HG02571 (cell line): ENCODE results near the gene TRIM64C.
"Not testable (repeated sequence)": the region's sequence is repeated elsewhere in the genome, so short reads cannot be mapped to it uniquely, and the experiment has no call there.

Source experiments
- ATAC-seq: cut with Tn5 transposase; IDR thresholded peaks from one replicate; pipeline ENCODE4 v1.9.1; 2021; ENCODE audit warnings: mild to moderate bottlenecking, moderate library complexity; ENCODE audit not compliant: unreplicated experiment

The TRIM64C gene, protein sequence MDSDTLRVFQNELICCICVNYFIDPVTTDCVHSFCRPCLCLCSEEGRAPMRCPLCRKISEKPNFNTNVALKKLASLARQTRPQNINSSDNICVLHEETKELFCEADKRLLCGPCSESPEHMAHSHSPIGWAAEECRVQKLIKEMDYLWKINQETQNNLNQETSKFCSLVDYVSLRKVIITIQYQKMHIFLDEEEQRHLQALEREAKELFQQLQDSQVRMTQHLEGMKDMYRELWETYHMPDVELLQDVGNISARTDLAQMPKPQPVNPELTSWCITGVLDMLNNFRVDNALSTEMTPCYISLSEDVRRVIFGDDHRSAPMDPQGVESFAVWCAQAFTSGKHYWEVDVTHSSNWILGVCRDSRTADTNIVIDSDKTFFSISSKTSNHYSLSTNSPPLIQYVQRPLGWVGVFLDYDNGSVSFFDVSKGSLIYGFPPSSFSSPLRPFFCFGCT

DNA sequence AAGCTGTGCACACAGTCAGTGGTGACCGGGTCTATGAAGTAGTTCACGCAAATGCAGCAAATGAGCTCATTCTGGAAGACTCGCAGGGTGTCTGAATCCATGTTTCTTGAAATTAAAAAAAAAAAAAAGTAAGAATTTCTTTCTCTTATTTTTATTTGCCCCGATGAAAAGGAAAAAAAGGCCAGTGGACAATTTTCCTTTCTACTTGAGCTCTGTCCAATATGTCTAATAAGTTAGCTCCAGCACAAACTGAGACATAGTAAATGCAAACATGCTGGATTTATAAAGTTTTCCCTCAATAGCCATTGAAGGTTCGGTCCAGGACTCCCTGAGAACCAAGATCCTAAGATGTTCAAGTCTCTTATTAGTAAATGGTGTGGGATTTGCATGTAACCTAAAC is at the start of gene TRIM64C:
TRIM64C (minus strand) TSS at position 101 of the 400 bp plus-strand sequence; CDS start at position 101, 0 bp downstream.
- ATAC-seq, result not testable (repeated sequence)

DNA sequence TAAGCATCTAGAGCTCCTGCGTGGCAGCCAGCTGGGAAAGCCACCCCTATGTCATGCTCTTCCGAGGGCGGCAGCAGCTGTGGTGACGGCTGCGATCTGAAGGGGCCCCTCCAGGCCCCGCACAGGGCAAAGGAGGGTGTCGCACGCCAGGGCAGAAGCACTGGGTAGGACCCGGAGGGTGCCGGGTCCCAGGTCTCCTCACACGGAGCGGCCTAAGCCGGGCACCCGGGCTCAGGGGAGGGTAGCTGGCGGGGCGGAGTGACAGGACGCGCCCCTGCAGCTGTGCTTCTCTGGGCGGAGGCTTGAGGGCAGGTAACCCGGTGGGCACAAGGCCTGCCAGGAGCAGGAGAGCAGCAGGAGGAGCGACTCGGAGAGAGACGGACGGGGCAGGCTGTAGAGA is 43.4 kb upstream of the TRIM64C start:
- ATAC-seq, result not testable (repeated sequence)

DNA sequence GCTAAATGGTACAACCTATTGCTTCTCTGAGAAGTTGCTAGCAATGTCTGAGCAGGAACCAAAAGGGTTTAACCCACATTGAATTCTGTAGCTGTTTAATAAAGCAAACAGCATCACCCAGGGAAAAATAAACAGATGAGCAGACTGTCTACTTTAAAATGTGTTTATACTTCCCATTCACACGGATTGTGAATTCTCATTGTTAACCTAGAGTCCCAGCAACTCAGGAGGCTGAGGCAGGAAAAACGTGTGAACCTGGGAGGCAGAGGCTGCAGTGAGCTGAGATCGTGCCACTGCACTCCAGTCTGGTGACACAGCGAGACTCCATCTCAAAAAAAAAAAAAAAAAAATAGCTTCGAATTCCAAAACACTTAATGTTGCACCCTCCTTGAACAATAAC is 11.0 kb upstream of the TRIM64C start:
- ATAC-seq, result not testable (repeated sequence)

DNA sequence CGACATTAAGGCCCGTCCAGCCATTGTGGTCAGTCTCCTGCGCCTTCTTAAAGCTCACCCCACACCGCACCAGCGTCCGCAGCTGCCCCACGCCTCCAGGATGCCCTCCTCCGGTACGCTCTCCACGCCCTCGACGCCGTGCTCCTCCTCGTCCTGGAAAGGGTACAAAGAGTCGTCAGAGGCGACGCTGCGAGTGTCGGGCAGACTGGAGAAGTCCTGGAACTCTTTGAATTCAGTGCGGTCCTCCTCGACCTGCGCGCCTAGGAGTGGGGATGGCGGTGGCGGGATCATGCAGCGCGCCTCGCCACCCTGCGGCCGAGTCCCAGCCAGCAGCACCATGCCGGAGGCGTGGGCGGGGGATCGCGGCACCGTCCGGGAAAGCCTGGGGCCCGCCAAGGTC is 9.1 kb downstream of the TRIM64C start:
- ATAC-seq, result not testable (repeated sequence)

DNA sequence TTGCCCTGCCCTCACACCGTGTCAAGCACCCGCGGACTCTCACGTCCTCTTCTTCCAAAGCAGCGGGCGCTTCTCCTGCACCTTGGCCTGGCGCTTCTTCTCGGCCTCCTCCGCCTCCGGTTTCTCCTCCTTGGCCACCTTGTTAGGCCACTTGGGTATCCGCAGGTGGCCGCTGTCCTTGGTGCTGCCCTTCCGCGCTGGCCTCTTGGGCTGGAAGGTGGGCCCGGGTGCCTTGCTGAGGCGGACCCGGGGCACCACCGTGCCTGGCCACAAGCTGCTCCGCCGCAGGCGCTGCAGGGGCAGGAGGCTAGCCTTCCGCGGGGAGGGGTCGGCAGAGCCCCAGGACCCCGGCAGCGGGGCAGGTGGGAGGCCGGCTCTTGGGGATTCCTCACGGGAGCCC is 10.7 kb downstream of the TRIM64C start:
- ATAC-seq, result not testable (repeated sequence)

DNA sequence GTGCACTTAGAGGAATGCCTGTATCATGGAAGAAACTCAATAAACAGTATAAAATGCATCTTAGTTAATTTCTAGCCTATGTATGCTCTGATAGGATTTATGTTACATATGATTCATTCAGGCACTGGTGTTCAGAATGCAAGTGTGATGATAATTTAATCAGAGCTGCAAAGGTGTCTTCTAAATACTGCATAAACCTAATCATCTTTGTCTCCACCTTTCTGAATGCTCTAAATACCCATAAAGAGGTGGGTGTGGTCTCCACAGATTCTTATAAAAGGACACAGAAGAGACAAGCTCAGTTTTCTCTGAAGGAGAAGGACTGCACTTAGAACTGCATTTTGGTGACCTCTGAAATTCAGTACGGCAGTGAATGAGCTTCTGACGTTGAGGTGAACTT is 30.4 kb downstream of the TRIM64C start, which contains the start of gene TRIM49B:
TRIM49B (plus strand) TSS at position 301 of the 400 bp plus-strand sequence. CDS start 2,777 bp downstream, outside the sequence.
- not testable (repeated sequence) for ATAC-seq
